PC-3 (cell line): ENCODE data around the gene ANGPTL2. TPM values are rescaled to one million over a fixed set of nuclear protein-coding genes. Genes with fewer than 3 reads are reported as not detected.

ENCODE experiments used
- ATAC-seq: fragments of 200-7000 bp; cut with Tn5 transposase; 2 replicates; pipeline ENCODE4 v1.9.1; 2020; ENCODE audit warnings: mild to moderate bottlenecking, moderate library complexity
- BruUV-seq: library from RNA; stranded (reverse); fragments of 400-500 nt; replicated peaks from 2 replicates; lab custom pipeline; 2021; lab: Mats Ljungman, UMichigan
- CTCF ChIA-PET: fragments of 300-600 bp; sonication (Branson Sonifier 250); formaldehyde crosslinking; loops from one replicate; lab custom pipeline; 2022; ENCODE audit warnings: antibody characterized with exemption; lab: Charles Lee
- POLR2A ChIA-PET: fragments of 300-600 bp; sonication (Branson Sonifier 250); formaldehyde crosslinking; loops from one replicate; lab custom pipeline; 2022; ENCODE audit warnings: antibody characterized with exemption; ENCODE audit not compliant: unreplicated experiment; lab: Charles Lee
- DNase-seq: peaks from one replicate; pipeline ENCODE4 v3.0.0-alpha.2; 2015
- H2AFZ ChIP-seq: fragments of 300-600 bp; sonication (generic); 2 replicates; pipeline ENCODE4 v1.6.0; 2016; ENCODE audit warnings: antibody characterized with exemption, low read length
- H3F3A ChIP-seq: fragments of 300-600 bp; sonication (generic); one replicate; pipeline ENCODE4 v1.6.0; 2017; ENCODE audit warnings: antibody characterized with exemption, low read length, control low read depth, mild to moderate bottlenecking; ENCODE audit not compliant: unreplicated experiment
- H3K27ac ChIP-seq: fragments of 300-600 bp; sonication (generic); 2 replicates; pipeline ENCODE4 v1.5.1; 2016; ENCODE audit warnings: mild to moderate bottlenecking, low read length
- H3K27me3 ChIP-seq: fragments of 300-600 bp; sonication (generic); 2 replicates; pipeline ENCODE4 v1.6.1; 2016; ENCODE audit warnings: low read length, mixed read lengths
- H3K36me3 ChIP-seq: fragments of 300-600 bp; sonication (generic); 2 replicates; pipeline ENCODE4 v1.6.1; 2016; ENCODE audit warnings: low read depth, mixed run types, low read length, mixed read lengths
- H3K4me1 ChIP-seq: fragments of 300-600 bp; sonication (generic); 2 replicates; pipeline ENCODE4 v1.5.1; 2016; ENCODE audit warnings: low read length; ENCODE audit not compliant: insufficient read depth
- H3K4me2 ChIP-seq: fragments of 300-600 bp; sonication (generic); 2 replicates; pipeline ENCODE4 v1.6.0; 2016; ENCODE audit warnings: low read length
- H3K4me3 ChIP-seq: fragments of 300-600 bp; sonication (generic); 2 replicates; pipeline ENCODE4 v1.5.1; 2016; ENCODE audit warnings: mild to moderate bottlenecking, low read length, mixed read lengths
- H3K79me2 ChIP-seq: fragments of 300-600 bp; sonication (generic); 2 replicates; pipeline ENCODE4 v1.6.1; 2017; ENCODE audit warnings: low read length, mixed read lengths
- H3K9ac ChIP-seq: fragments of 300-600 bp; sonication (generic); 2 replicates; pipeline ENCODE4 v1.6.0; 2016; ENCODE audit warnings: mild to moderate bottlenecking, low read length
- H3K9me2 ChIP-seq: fragments of 300-600 bp; sonication (generic); replicated peaks from 2 replicates; pipeline ENCODE4 v1.6.1; 2016; ENCODE audit warnings: mixed run types, low read length, mixed read lengths
- H3K9me3 ChIP-seq: fragments of 300-600 bp; sonication (generic); 2 replicates; pipeline ENCODE4 v1.6.1; 2016; ENCODE audit warnings: low read length, mixed read lengths
- H4K20me1 ChIP-seq: fragments of 300-600 bp; sonication (generic); 2 replicates; pipeline ENCODE4 v1.6.1; 2016; ENCODE audit warnings: low read length, mixed read lengths
- EZH2 ChIP-seq: fragments of 300-600 bp; sonication (generic); IDR thresholded peaks from one replicate; pipeline ENCODE4 v1.6.1; 2017; ENCODE audit warnings: antibody characterized with exemption, mild to moderate bottlenecking, low read length; ENCODE audit not compliant: unreplicated experiment
- EZH2phosphoT487 ChIP-seq: fragments of 300-600 bp; sonication (generic); IDR thresholded peaks from 2 replicates; pipeline ENCODE4 v1.6.1; 2018; ENCODE audit warnings: mild to moderate bottlenecking, antibody characterized with exemption, low read length, borderline replicate concordance
- intact Hi-C: fragments of 100-400 bp; cut with micrococcal nuclease; formaldehyde crosslinking; loops from 2 replicates; pipeline ENCODE4 v1.9.0; 2023
- total RNA-seq: library from RNA; depleted of rRNA; stranded (reverse); fragments of >200 nt; gene quantifications from 2 replicates; pipeline ENCODE4 v1.2.3, GENCODE V29; 2014
- TF ChIP-seq, protein P1 (sequence below): fragments of 300-600 bp; sonication (generic); conservative IDR thresholded peaks from 2 replicates; pipeline ENCODE4 v1.5.1; 2017; ENCODE audit warnings: antibody characterized with exemption, low read depth, mild to moderate bottlenecking, low read length

The ANGPTL2 gene
- total RNA-seq, 1 experiment from 2014 or later, result 0.07 TPM

DNA sequence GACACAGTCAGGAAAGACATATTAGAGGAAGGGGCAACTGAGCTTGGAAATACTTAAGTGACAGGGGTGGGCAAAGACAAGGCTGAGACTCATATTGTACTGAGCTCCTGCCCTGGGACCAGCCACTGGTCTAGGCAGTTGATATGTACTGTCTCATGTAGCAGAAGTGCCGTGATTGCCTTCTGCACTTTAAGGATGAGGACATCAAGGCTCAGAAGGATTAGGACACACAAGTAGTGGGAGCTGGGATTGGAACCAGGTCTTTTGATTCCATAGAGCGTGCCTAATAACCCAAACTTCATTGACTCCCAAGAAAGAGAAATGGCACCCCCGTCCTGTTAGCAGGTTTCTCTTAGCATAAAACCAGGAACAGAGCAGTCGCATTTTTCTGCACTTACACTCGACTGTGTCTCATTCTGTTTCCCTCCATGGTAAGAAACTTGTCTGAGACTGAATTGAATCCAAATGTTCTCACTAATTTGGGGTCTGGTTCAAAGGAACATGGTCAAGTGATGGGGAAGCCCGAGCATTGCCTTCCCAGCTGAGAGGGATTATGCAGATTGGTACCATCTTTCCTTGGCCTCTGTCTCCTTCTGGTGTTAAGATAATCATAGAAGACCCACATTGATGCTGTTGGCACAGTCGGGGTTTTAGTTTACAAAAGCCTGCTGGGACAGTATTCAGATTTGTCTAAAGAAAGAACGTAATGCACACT is 70.4 kb downstream of the ANGPTL2 start:
- H3K4me2 ChIP-seq, result no peak overlapping the region
- H3K27ac ChIP-seq, result no peak overlapping the region
- no peak overlapping the region for H2AFZ ChIP-seq
- no peaks in the 10 kb centered on the region for H3K9me2 ChIP-seq
- no peaks in the 10 kb centered on the region for H3K36me3 ChIP-seq
- BruUV-seq, result no TSS peak
- no peaks in the 10 kb centered on the region for H3K27me3 ChIP-seq
- POLR2A ChIA-PET, result no interaction called here
- no peak for ATAC-seq
- intact Hi-C loops, result no loop called here
- no peaks in the 10 kb centered on the region for H3F3A ChIP-seq
- no peak overlapping the region for H3K4me3 ChIP-seq
- CTCF ChIA-PET, result no interaction called here
- peaks cover 21% of the 10 kb centered on the region for H3K4me1 ChIP-seq
- H4K20me1 ChIP-seq, result no peaks in the 10 kb centered on the region
- no peak overlapping the region for H3K9ac ChIP-seq
- no peaks in the 10 kb centered on the region for H3K79me2 ChIP-seq
- H3K9me3 ChIP-seq, result no peaks in the 10 kb centered on the region
- no peak for DNase-seq
- TF ChIP-seq, protein P1, sequence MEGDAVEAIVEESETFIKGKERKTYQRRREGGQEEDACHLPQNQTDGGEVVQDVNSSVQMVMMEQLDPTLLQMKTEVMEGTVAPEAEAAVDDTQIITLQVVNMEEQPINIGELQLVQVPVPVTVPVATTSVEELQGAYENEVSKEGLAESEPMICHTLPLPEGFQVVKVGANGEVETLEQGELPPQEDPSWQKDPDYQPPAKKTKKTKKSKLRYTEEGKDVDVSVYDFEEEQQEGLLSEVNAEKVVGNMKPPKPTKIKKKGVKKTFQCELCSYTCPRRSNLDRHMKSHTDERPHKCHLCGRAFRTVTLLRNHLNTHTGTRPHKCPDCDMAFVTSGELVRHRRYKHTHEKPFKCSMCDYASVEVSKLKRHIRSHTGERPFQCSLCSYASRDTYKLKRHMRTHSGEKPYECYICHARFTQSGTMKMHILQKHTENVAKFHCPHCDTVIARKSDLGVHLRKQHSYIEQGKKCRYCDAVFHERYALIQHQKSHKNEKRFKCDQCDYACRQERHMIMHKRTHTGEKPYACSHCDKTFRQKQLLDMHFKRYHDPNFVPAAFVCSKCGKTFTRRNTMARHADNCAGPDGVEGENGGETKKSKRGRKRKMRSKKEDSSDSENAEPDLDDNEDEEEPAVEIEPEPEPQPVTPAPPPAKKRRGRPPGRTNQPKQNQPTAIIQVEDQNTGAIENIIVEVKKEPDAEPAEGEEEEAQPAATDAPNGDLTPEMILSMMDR, result no peak
- TF ChIP-seq EZH2phosphoT487 (no peak), EZH2 (no peak)

- no peak overlapping the region for H3K9ac ChIP-seq
- H3K27ac ChIP-seq, result no peak overlapping the region
- ATAC-seq, result no peak
- POLR2A ChIA-PET, result interaction anchor here (0.6 kb wide), 1 partner anchor 57 kb away, joined by 3 read pairs; no protein-coding TSS in a partner anchor
- H2AFZ ChIP-seq, result no peak overlapping the region
- H4K20me1 ChIP-seq, result no peaks in the 10 kb centered on the region
- CTCF ChIA-PET, result no interaction called here
- intact Hi-C loops, result no loop called here
- no peaks in the 10 kb centered on the region for H3K27me3 ChIP-seq
- TF ChIP-seq, protein P1, result no peak
- no peaks in the 10 kb centered on the region for H3K79me2 ChIP-seq
- no peak overlapping the region for H3K4me2 ChIP-seq
- no peaks in the 10 kb centered on the region for H3K9me3 ChIP-seq
- H3K36me3 ChIP-seq, result no peaks in the 10 kb centered on the region
- no peak for DNase-seq
- peaks cover 21% of the 10 kb centered on the region for H3K4me1 ChIP-seq
- no peaks in the 10 kb centered on the region for H3K9me2 ChIP-seq
- H3K4me3 ChIP-seq, result no peak overlapping the region
- BruUV-seq, result no TSS peak
- no peaks in the 10 kb centered on the region for H3F3A ChIP-seq
These were observed 71.8 kb downstream of the ANGPTL2 start for GRCh38 chr9:127050591-127051001.

- Histone ChIP-seq H3K4me1 (peaks cover 21% of the 10 kb centered on the region), H3K4me3 (no peak overlapping the region), H3K9me2 (no peaks in the 10 kb centered on the region), H3K4me2 (no peak overlapping the region), H3K79me2 (no peaks in the 10 kb centered on the region), H3F3A (no peaks in the 10 kb centered on the region), H3K27ac (peak overlapping the region; percentile 83; the same call in 1 of the 2 replicates), H3K9ac (no peak overlapping the region), H3K9me3 (no peaks in the 10 kb centered on the region), H3K27me3 (no peaks in the 10 kb centered on the region), H2AFZ (no peak overlapping the region), H3K36me3 (no peaks in the 10 kb centered on the region), H4K20me1 (no peaks in the 10 kb centered on the region)
- BruUV-seq, result no TSS peak
- intact Hi-C loops, result no loop called here
- no peak for ATAC-seq
- TF ChIP-seq, protein P1, result no peak
- no peak for TF ChIP-seq EZH2
- no peak for TF ChIP-seq EZH2phosphoT487
- no peak for DNase-seq
- POLR2A ChIA-PET, result no interaction called here
- CTCF ChIA-PET, result no interaction called here
These were observed 72.3 kb downstream of the ANGPTL2 start for GRCh38 chr9:127050152-127050551.
